Kidney (tissue), 14 donors: ENCODE results near the gene SLFN5. TPM values are rescaled to one million over a fixed set of nuclear protein-coding genes. Genes with fewer than 3 reads are reported as not detected.

Experiments used
- DNase-seq, 5 donors: peaks; one replicate each; pipeline ENCODE4 v3.0.0-alpha.2; 2013 to 2020
- FAIRE-seq: peaks from 2 replicates; lab custom pipeline; 2012; peaks lifted over from hg19 to GRCh38; lab: Jason Lieb, UNC
- H3K27ac ChIP-seq, 2 donors: one replicate each; pipeline ENCODE4 v1.7.0; 2013; ENCODE audit warnings: low read depth in 2 of 2, low read length in 2 of 2, inconsistent platforms in 1 of 2
- H3K27me3 ChIP-seq: one replicate; pipeline ENCODE4 v1.7.1; 2013; ENCODE audit warnings: low read length, inconsistent platforms; ENCODE audit not compliant: control insufficient read depth, insufficient read depth
- H3K36me3 ChIP-seq, 3 donors: one replicate each; pipeline versions ENCODE4 v1.7.0 to v1.7.1; 2013; ENCODE audit warnings: low read length in 3 of 3, control low read depth in 1 of 3, inconsistent platforms in 1 of 3; ENCODE audit not compliant: insufficient read depth in 3 of 3, control insufficient read depth in 2 of 3
- H3K4me1 ChIP-seq, 3 donors: one replicate each; pipeline versions ENCODE4 v1.7.0 to v1.7.1; 2013; ENCODE audit warnings: low read length in 3 of 3, inconsistent platforms in 1 of 3, low read depth in 1 of 3; ENCODE audit not compliant: control insufficient read depth in 2 of 3, insufficient read depth in 2 of 3
- H3K4me3 ChIP-seq, 3 donors: one replicate each; pipeline versions ENCODE4 v1.7.0 to v1.8.1; 2013; ENCODE audit warnings: low read length in 3 of 3, control low read depth in 1 of 3, inconsistent platforms in 1 of 3
- H3K9ac ChIP-seq, 3 donors: one replicate each; pipeline versions ENCODE4 v1.7.0 to v1.7.1; 2013; ENCODE audit warnings: low read length in 3 of 3, control low read depth in 1 of 3, inconsistent platforms in 1 of 3
- H3K9me3 ChIP-seq, 3 donors: one replicate each; pipeline versions ENCODE4 v1.7.0 to v1.7.1; 2013; ENCODE audit warnings: low read length in 3 of 3, control low read depth in 1 of 3, inconsistent platforms in 1 of 3; ENCODE audit not compliant: control insufficient read depth in 2 of 3, insufficient read depth in 1 of 3
- CTCF ChIP-seq: IDR thresholded peaks from 3 replicates; pipeline ENCODE4 v1.5.1; 2012; ENCODE audit warnings: mild to moderate bottlenecking, moderate library complexity, borderline replicate concordance; ENCODE audit not compliant: insufficient read depth; ENCODE audit errors: extremely low read depth
- intact Hi-C: fragments of 100-400 bp; cut with DNase I; formaldehyde crosslinking; loops from one replicate; pipeline ENCODE4 v1.11.1; 2022
- polyA plus RNA-seq: library from polyadenylated mRNA; stranded (reverse); fragments of 350-450 nt; fragmentation: Illumina TruSeq; extraction: RNeasy Lipid Tissue Mini Kit (QIAGEN cat#74804); gene quantifications from one replicate; pipeline ENCODE4 v1.2.3, GENCODE V29; 2014; ENCODE audit warnings: low read depth, low replicate concordance; ENCODE audit not compliant: insufficient read depth
- total RNA-seq: library from RNA; stranded (reverse); fragmentation: NEBNext Ultra II Directional; extraction: Animal tissue kit (Norgen Biotek cat#: 25700); gene quantifications from one replicate; pipeline ENCODE4 v1.2.1, GENCODE V29; 2021
- donor health status: control.
- donor health status: control.
- donor health status: control.
- donor health status: control.
- donor health status: control.
- donor health status: DM: yes; HTN: yes; CAD: no.
- donor health status: Normal renal cell carcinoma (clear cell type).

The SLFN5 gene
- total and polyA plus RNA-seq, 2 donors from 2014 or later: 2.0 to 64.8 TPM

GRCh38 chr17:35294756-35295155 is 51.9 kb downstream of the SLFN5 start:
- no peak for FAIRE-seq
- DNase-seq: no peak
- no peaks in the 10 kb centered on the region for H3K36me3 ChIP-seq
- no peaks in the 10 kb centered on the region for H3K9me3 ChIP-seq
- no peak for TF ChIP-seq CTCF
- H3K4me3 ChIP-seq: no peak overlapping the region
- H3K27ac ChIP-seq: no peak overlapping the region
- intact Hi-C loops: no loop called here
- no peak overlapping the region for H3K9ac ChIP-seq
- H3K4me1 ChIP-seq: no peaks in the 10 kb centered on the region
- no peaks in the 10 kb centered on the region for H3K27me3 ChIP-seq

- TF ChIP-seq CTCF: no peak
- Histone ChIP-seq H3K36me3 (no peaks in the 10 kb centered on the region), H3K9me3 (no peaks in the 10 kb centered on the region), H3K9ac (no peak overlapping the region), H3K27ac (no peak overlapping the region), H3K4me1 (no peaks in the 10 kb centered on the region), H3K4me3 (no peak overlapping the region), H3K27me3 (no peaks in the 10 kb centered on the region)
- FAIRE-seq (no peak), DNase-seq (peak in 1 of 5 donors; percentile 28)
- intact Hi-C loops: no loop called here
Measured at GRCh38 chr17:35295686-35296085, 52.8 kb downstream of the SLFN5 start.

- H3K4me1 ChIP-seq: no peaks in the 10 kb centered on the region
- no peaks in the 10 kb centered on the region for H3K9me3 ChIP-seq
- FAIRE-seq (no peak), DNase-seq (no peak)
- intact Hi-C loops: no loop called here
- H3K9ac ChIP-seq: no peak overlapping the region
- TF ChIP-seq CTCF: no peak
- H3K27me3 ChIP-seq: no peaks in the 10 kb centered on the region
- no peak overlapping the region for H3K4me3 ChIP-seq
- no peaks in the 10 kb centered on the region for H3K36me3 ChIP-seq
- no peak overlapping the region for H3K27ac ChIP-seq
Measured at GRCh38 chr17:35297666-35298065, 54.8 kb downstream of the SLFN5 start.

GRCh38 chr17:35298639-35299038 is 55.8 kb downstream of the SLFN5 start:
- TF ChIP-seq CTCF: no peak
- H3K27ac ChIP-seq: no peak overlapping the region
- no peaks in the 10 kb centered on the region for H3K27me3 ChIP-seq
- no peak for FAIRE-seq
- intact Hi-C loops: no loop called here
- no peak for DNase-seq
- no peak overlapping the region for H3K9ac ChIP-seq
- H3K36me3 ChIP-seq: no peaks in the 10 kb centered on the region
- no peak overlapping the region for H3K4me3 ChIP-seq
- H3K9me3 ChIP-seq: no peaks in the 10 kb centered on the region
- H3K4me1 ChIP-seq: no peaks in the 10 kb centered on the region
